IMR-90 (cell line): ENCODE measurements around the gene NSD2. TPM values are rescaled to one million over a fixed set of nuclear protein-coding genes. Genes with fewer than 3 reads are reported as not detected.

ENCODE experiments used
- ATAC-seq: fragments of 200-7000 bp; cut with Tn5 transposase; 2 replicates; pipeline ENCODE4 v1.9.1; 2020; ENCODE audit warnings: low read depth, mild to moderate bottlenecking, moderate library complexity
- BruUV-seq: library from RNA; stranded (reverse); fragments of 400-500 nt; replicated peaks from 2 replicates; lab custom pipeline; 2021; lab: Mats Ljungman, UMichigan
- CTCF ChIA-PET: fragments of 300-600 bp; formaldehyde crosslinking; extraction: SDS; loops from one replicate; lab custom pipeline; 2021; ENCODE audit warnings: antibody characterized with exemption; lab: Yijun Ruan, JAX
- POLR2A ChIA-PET: fragments of 300-600 bp; sonication (Branson Sonifier 250); formaldehyde crosslinking; loops from one replicate; lab custom pipeline; 2022; ENCODE audit warnings: antibody characterized with exemption; ENCODE audit not compliant: unreplicated experiment; lab: Charles Lee
- DNase-seq: peaks from one replicate; pipeline ENCODE4 v3.0.0; 2013
- H2AFZ ChIP-seq: replicated peaks from 2 replicates; pipeline ENCODE3; 2013; ENCODE audit warnings: low read length, mild to moderate bottlenecking; ENCODE audit not compliant: poor library complexity
- H2AK5ac ChIP-seq: 2 replicates; pipeline ENCODE4 v1.6.1; 2013; ENCODE audit warnings: low read depth, low read length, inconsistent platforms
- H2AK9ac ChIP-seq: replicated peaks from 2 replicates; pipeline ENCODE3; 2013; ENCODE audit warnings: mild to moderate bottlenecking, low read depth, low read length, moderate library complexity; ENCODE audit not compliant: poor library complexity
- H2BK120ac ChIP-seq: 2 replicates; pipeline ENCODE4 v1.6.1; 2013; ENCODE audit warnings: low read depth, low read length, inconsistent platforms
- H2BK15ac ChIP-seq: 3 replicates; pipeline ENCODE4 v1.6.1; 2013; ENCODE audit warnings: low read depth, low read length, inconsistent platforms
- H2BK20ac ChIP-seq: 2 replicates; pipeline ENCODE4 v1.6.1; 2013; ENCODE audit warnings: low read depth, mild to moderate bottlenecking, inconsistent platforms, low read length, moderate library complexity
- H2BK5ac ChIP-seq: 2 replicates; pipeline ENCODE4 v1.6.1; 2013; ENCODE audit warnings: mild to moderate bottlenecking, low read depth, low read length, inconsistent platforms; ENCODE audit not compliant: poor library complexity, severe bottlenecking
- H3K14ac ChIP-seq: replicated peaks from 2 replicates; pipeline ENCODE4 v1.6.1; 2013; ENCODE audit warnings: low read depth, low read length, inconsistent platforms
- H3K18ac ChIP-seq: 2 replicates; pipeline ENCODE4 v1.6.1; 2013; ENCODE audit warnings: low read depth, low read length, control low read depth
- H3K23ac ChIP-seq: 2 replicates; pipeline ENCODE4 v1.6.1; 2013; ENCODE audit warnings: low read depth, low read length, inconsistent platforms
- H3K27ac ChIP-seq: 2 replicates; pipeline ENCODE4 v1.5.1; 2013; ENCODE audit warnings: mild to moderate bottlenecking, control low read depth, low read length; ENCODE audit not compliant: insufficient read depth
- H3K27me3 ChIP-seq: 2 replicates; pipeline ENCODE4 v1.6.1; 2013; ENCODE audit warnings: low read length; ENCODE audit not compliant: control insufficient read depth, insufficient read depth
- H3K36me3 ChIP-seq: 2 replicates; pipeline ENCODE4 v1.6.1; 2013; ENCODE audit warnings: low read length, mixed read lengths; ENCODE audit not compliant: control insufficient read depth, insufficient read depth
- H3K4ac ChIP-seq: 2 replicates; pipeline ENCODE4 v1.6.1; 2013; ENCODE audit warnings: low read depth, low read length, inconsistent platforms
- H3K4me1 ChIP-seq: 2 replicates; pipeline ENCODE4 v1.6.1; 2013; ENCODE audit warnings: low read length, mixed read lengths; ENCODE audit not compliant: control insufficient read depth, insufficient read depth
- H3K4me2 ChIP-seq: 2 replicates; pipeline ENCODE4 v1.6.1; 2013; ENCODE audit warnings: low read depth, mild to moderate bottlenecking, control low read depth, low read length, moderate library complexity
- H3K4me3 ChIP-seq: 2 replicates; pipeline ENCODE4 v1.5.1; 2013; ENCODE audit warnings: low read depth, mild to moderate bottlenecking, control low read depth, low read length, moderate library complexity; ENCODE audit not compliant: insufficient read depth
- H3K56ac ChIP-seq: 2 replicates; pipeline ENCODE4 v1.6.1; 2013; ENCODE audit warnings: low read length, inconsistent platforms; ENCODE audit not compliant: insufficient read depth; ENCODE audit errors: extremely low read depth
- H3K79me1 ChIP-seq, 2 experiments: 2 replicates each; pipeline ENCODE4 v1.6.1; 2013; ENCODE audit warnings: low read length in 2 of 2, inconsistent platforms in 1 of 2, low read depth in 1 of 2
- H3K9ac ChIP-seq: 2 replicates; pipeline ENCODE4 v1.6.1; 2013; ENCODE audit warnings: low read depth, low read length, control low read depth
- H3K9me1 ChIP-seq: 2 replicates; pipeline ENCODE4 v1.6.1; 2013; ENCODE audit warnings: low read length, inconsistent platforms; ENCODE audit not compliant: insufficient read depth
- H3K9me3 ChIP-seq: 2 replicates; pipeline ENCODE4 v1.6.1; 2013; ENCODE audit warnings: low read length; ENCODE audit not compliant: control insufficient read depth, insufficient read depth
- H4K20me1 ChIP-seq: 2 replicates; pipeline ENCODE4 v1.6.1; 2013; ENCODE audit warnings: low read length, inconsistent platforms; ENCODE audit not compliant: insufficient read depth
- H4K5ac ChIP-seq: 2 replicates; pipeline ENCODE4 v1.6.1; 2013; ENCODE audit warnings: mild to moderate bottlenecking, low read depth, low read length, control low read depth
- H4K8ac ChIP-seq, 2 experiments: 2 replicates each; pipeline ENCODE4 v1.6.1; 2013; ENCODE audit warnings: low read depth in 2 of 2, low read length in 2 of 2, control low read depth in 1 of 2, inconsistent platforms in 1 of 2
- H4K91ac ChIP-seq: 2 replicates; pipeline ENCODE4 v1.6.1; 2013; ENCODE audit warnings: low read depth, low read length, inconsistent platforms; ENCODE audit not compliant: insufficient read depth
- CEBPB ChIP-seq: IDR thresholded peaks from 2 replicates; pipeline ENCODE4 v1.6.1; 2012; ENCODE audit warnings: low read depth, low read length, improper control_type of control experiment
- CHD1 ChIP-seq: IDR thresholded peaks from 2 replicates; pipeline ENCODE4 v1.6.1; 2012; ENCODE audit warnings: low read depth, low read length, improper control_type of control experiment
- CTCF ChIP-seq: conservative IDR thresholded peaks from 2 replicates; pipeline ENCODE4 v1.5.1; 2012; ENCODE audit warnings: mild to moderate bottlenecking, low read depth, low read length, improper control_type of control experiment
- FOS ChIP-seq: fragments of 150-350 bp; IDR thresholded peaks from 2 replicates; pipeline ENCODE4 v1.6.1; 2016; ENCODE audit warnings: low read depth, low read length
- MAFK ChIP-seq: IDR thresholded peaks from 2 replicates; pipeline ENCODE4 v1.6.1; 2012; ENCODE audit warnings: low read depth, low read length, improper control_type of control experiment
- MAZ ChIP-seq: IDR thresholded peaks from 2 replicates; pipeline ENCODE4 v1.6.1; 2012; ENCODE audit warnings: low read depth, mild to moderate bottlenecking, low read length, improper control_type of control experiment, moderate library complexity, borderline replicate concordance
- NFE2L2 ChIP-seq: fragments of 150-350 bp; IDR thresholded peaks from 2 replicates; pipeline ENCODE4 v1.6.1; 2016; ENCODE audit warnings: low read depth, mild to moderate bottlenecking, low read length
- POLR2A ChIP-seq: IDR thresholded peaks from 2 replicates; pipeline ENCODE4 v1.6.1; 2012; ENCODE audit warnings: mild to moderate bottlenecking, low read depth, low read length
- RAD21 ChIP-seq: IDR thresholded peaks from 2 replicates; pipeline ENCODE4 v1.6.1; 2012; ENCODE audit warnings: low read length, improper control_type of control experiment
- RCOR1 ChIP-seq: IDR thresholded peaks from 2 replicates; pipeline ENCODE4 v1.6.1; 2012; ENCODE audit warnings: mild to moderate bottlenecking, low read length, improper control_type of control experiment; ENCODE audit not compliant: insufficient replicate concordance
- RFX5 ChIP-seq: IDR thresholded peaks from 2 replicates; pipeline ENCODE4 v1.8.0; 2012; ENCODE audit warnings: low read depth, mild to moderate bottlenecking, low read length, moderate library complexity
- USF2 ChIP-seq: fragments of 150-350 bp; IDR thresholded peaks from 2 replicates; pipeline ENCODE4 v1.6.1; 2017; ENCODE audit warnings: mild to moderate bottlenecking, antibody characterized with exemption, low read length, low read depth
- WGBS, 2 experiments: methylation state at CpG; one replicate each; pipeline versions ENCODE4 v1.1.5 to v1.1.7; 2013; ENCODE audit warnings: missing lambda C conversion rate in 2 of 2; ENCODE audit not compliant: insufficient read length in 1 of 2; ENCODE audit errors: extremely low coverage in 2 of 2; 5-methylcytosine and 5-hydroxymethylcytosine counted together
- dilution Hi-C: fragments of 300-500 bp; cut with HindIII; formaldehyde crosslinking; loops from one replicate; pipeline ENCODE4 v1.14.3; 2018; ENCODE audit warnings: low sequenced_read_pairs; ENCODE audit not compliant: unreplicated experiment
- in situ Hi-C: fragments of 300-500 bp; cut with MboI; formaldehyde crosslinking; loops from 3 replicates; pipeline ENCODE4 v1.14.3; 2019; ENCODE audit warnings: low sequenced_read_pairs, inconsistent platforms, mixed read lengths
- intact Hi-C: fragments of 100-400 bp; cut with micrococcal nuclease; formaldehyde crosslinking; loops from 2 replicates; pipeline ENCODE4 v1.10.0; 2022
- polyA plus RNA-seq, 3 experiments: library from polyadenylated mRNA; depleted of rRNA; stranded (reverse); fragments of >200 nt; gene quantifications; 2 replicates each; pipeline ENCODE4 v1.2.3, GENCODE V29; 2012; ENCODE audit warnings: low replicate concordance in 1 of 3
- total RNA-seq: library from RNA; depleted of rRNA; stranded (reverse); fragments of >200 nt; gene quantifications from 2 replicates; pipeline ENCODE4 v1.2.3, GENCODE V29; 2012
- TF ChIP-seq, protein P1 (sequence below): fragments of 150-350 bp; IDR thresholded peaks from 2 replicates; pipeline ENCODE4 v1.6.1; 2016; ENCODE audit warnings: low read depth, mild to moderate bottlenecking, low read length, moderate library complexity, borderline replicate concordance

The NSD2 gene
- total and polyA plus RNA-seq, 2 of the 4 experiments (the other 2 are of a cell fraction), result 35.9 to 68.1 TPM

- peak within 1 kb of the TSS; percentile 14; the same call in 1 of the 2 replicates for H3K18ac ChIP-seq
- no peak within 1 kb of the TSS for H2BK15ac ChIP-seq
- no peak within 1 kb of the TSS; the same call in 1 of the 2 replicates for H2BK120ac ChIP-seq
- peak within 1 kb of the TSS; percentile 72 for H3K23ac ChIP-seq
- in situ Hi-C loops, result no loop called here
- peaks cover 18% of the 10 kb centered on the region for H3K4me1 ChIP-seq
- peak within 1 kb of the TSS; percentile 36 for H3K56ac ChIP-seq
- peak within 1 kb of the TSS; percentile 94 for H3K4me3 ChIP-seq
- peaks cover 27% of the 10 kb centered on the region for H4K20me1 ChIP-seq
- H3K36me3 ChIP-seq, result no peaks in the 10 kb centered on the region; the same call in none of the 2 replicates
- peak within 1 kb of the TSS; percentile 99 for H3K4me2 ChIP-seq
- H3K27me3 ChIP-seq, result no peaks in the 10 kb centered on the region
- dilution Hi-C loops, result no loop called here
- peak within 1 kb of the TSS; percentile 81 for H3K27ac ChIP-seq
- ATAC-seq (peak; percentile 95), DNase-seq (peak; percentile 95)
- H3K79me1 ChIP-seq, result peaks cover 26 to 58% of the 10 kb centered on the region in 2 experiments
- H3K4ac ChIP-seq, result peak within 1 kb of the TSS; percentile 85
- POLR2A ChIA-PET, result interaction anchor here (0.6 to 0.7 kb wide), 3 partner anchors 11 to 644 kb away, joined by 3 to 9 read pairs (median 4); no protein-coding TSS in a partner anchor
- CTCF ChIA-PET, result no interaction called here
- H2AK5ac ChIP-seq, result peak within 1 kb of the TSS; percentile 86
- peak within 1 kb of the TSS; percentile 91 for H3K9ac ChIP-seq
- WGBS, 2 experiments, result 1% methylated on average over 67 of the region's 107 CpGs; no CpG with 5 or more reads in 1 of the 2 experiments
- peak within 1 kb of the TSS; percentile 89 for H3K14ac ChIP-seq
- peak within 1 kb of the TSS; percentile 92 to 95; a peak in 3 of 4 replicates for H4K8ac ChIP-seq
- no peak within 1 kb of the TSS for H2BK20ac ChIP-seq
- BruUV-seq, result no TSS peak
- H3K9me1 ChIP-seq, result peaks cover 28% of the 10 kb centered on the region
- peak within 1 kb of the TSS; percentile 98 for H2AK9ac ChIP-seq
- peak within 1 kb of the TSS; percentile 71 for H4K5ac ChIP-seq
- no peaks in the 10 kb centered on the region for H3K9me3 ChIP-seq
- peak within 1 kb of the TSS; percentile 95 for H2AFZ ChIP-seq
- H4K91ac ChIP-seq, result peak within 1 kb of the TSS; percentile 73
- peak within 1 kb of the TSS; percentile 83 for H2BK5ac ChIP-seq
- intact Hi-C loops, result loop anchor here (2.0 to 5.0 kb wide), 2 partner anchors 14 to 41 kb away; partner anchors contain the start of gene NSD2
- TF ChIP-seq CEBPB, result no peak
- no peak for TF ChIP-seq USF2
- no peak for TF ChIP-seq RFX5
- no peak for TF ChIP-seq CHD1
- TF ChIP-seq, protein P1, sequence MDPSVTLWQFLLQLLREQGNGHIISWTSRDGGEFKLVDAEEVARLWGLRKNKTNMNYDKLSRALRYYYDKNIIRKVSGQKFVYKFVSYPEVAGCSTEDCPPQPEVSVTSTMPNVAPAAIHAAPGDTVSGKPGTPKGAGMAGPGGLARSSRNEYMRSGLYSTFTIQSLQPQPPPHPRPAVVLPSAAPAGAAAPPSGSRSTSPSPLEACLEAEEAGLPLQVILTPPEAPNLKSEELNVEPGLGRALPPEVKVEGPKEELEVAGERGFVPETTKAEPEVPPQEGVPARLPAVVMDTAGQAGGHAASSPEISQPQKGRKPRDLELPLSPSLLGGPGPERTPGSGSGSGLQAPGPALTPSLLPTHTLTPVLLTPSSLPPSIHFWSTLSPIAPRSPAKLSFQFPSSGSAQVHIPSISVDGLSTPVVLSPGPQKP, result no peak
- TF ChIP-seq POLR2A, result peak; percentile 67
- TF ChIP-seq NFE2L2, result no peak
- no peak for TF ChIP-seq FOS
- TF ChIP-seq CTCF, result peak; percentile 15; the same call in 1 of the 2 replicates
- no peak for TF ChIP-seq RAD21
- no peak for TF ChIP-seq RCOR1
- TF ChIP-seq MAFK, result no peak
- TF ChIP-seq MAZ, result peak; percentile 14; the same call in 1 of the 2 replicates
These were observed 14.9 kb upstream of the NSD2 start, which contains the start of gene LETM1 for GRCh38 chr4:1856071-1856942. LETM1 (minus strand) TSS chr4:1856156; CDS start chr4:1855950, 206 bp downstream.
